Liver (tissue), 9 donors: ENCODE measurements around the gene TXNIP. TPM values are rescaled to one million over a fixed set of nuclear protein-coding genes. Genes with fewer than 3 reads are reported as not detected.

Experiments used
- DNase-seq: peaks from one replicate; pipeline ENCODE4 v3.0.0-alpha.2; 2017; ENCODE audit warnings: low spot score
- H3K27ac ChIP-seq, 2 donors: one replicate each; pipeline ENCODE4 v1.7.0; 2013; ENCODE audit warnings: inconsistent platforms in 2 of 2, low read length in 2 of 2, control low read depth in 1 of 2, low read depth in 1 of 2, mild to moderate bottlenecking in 1 of 2
- H3K27me3 ChIP-seq, 4 donors: one replicate each; pipeline versions ENCODE4 v1.6.1 to v1.7.0; 2013; ENCODE audit warnings: low read length in 3 of 4, inconsistent platforms in 1 of 4, mild to moderate bottlenecking in 1 of 4, moderate library complexity in 1 of 4; ENCODE audit not compliant: control insufficient read depth in 4 of 4, insufficient read depth in 4 of 4
- H3K36me3 ChIP-seq, 4 donors: one replicate each; pipeline versions ENCODE4 v1.6.1 to v1.7.0; 2013; ENCODE audit warnings: low read length in 3 of 4, mild to moderate bottlenecking in 3 of 4, low read depth in 1 of 4, moderate library complexity in 1 of 4; ENCODE audit not compliant: control insufficient read depth in 4 of 4, insufficient read depth in 3 of 4
- H3K4me1 ChIP-seq, 4 donors: one replicate each; pipeline versions ENCODE4 v1.6.1 to v1.7.0; 2013; ENCODE audit warnings: low read length in 3 of 4, mild to moderate bottlenecking in 3 of 4, moderate library complexity in 1 of 4; ENCODE audit not compliant: control insufficient read depth in 4 of 4, insufficient read depth in 4 of 4
- H3K4me3 ChIP-seq, 3 donors: one replicate each; pipeline versions ENCODE4 v1.6.1 to v1.7.0; 2013; ENCODE audit warnings: low read length in 3 of 3, control low read depth in 1 of 3, low read depth in 1 of 3, mild to moderate bottlenecking in 1 of 3
- H3K9ac ChIP-seq, 2 donors: one replicate each; pipeline ENCODE4 v1.7.0; 2013; ENCODE audit warnings: low read length in 2 of 2, mild to moderate bottlenecking in 2 of 2, moderate library complexity in 2 of 2, control low read depth in 1 of 2, low read depth in 1 of 2
- H3K9me3 ChIP-seq, 4 donors: one replicate each; pipeline versions ENCODE4 v1.6.1 to v1.7.0; 2013; ENCODE audit warnings: low read length in 3 of 4; ENCODE audit not compliant: control insufficient read depth in 4 of 4
- ATF3 ChIP-seq: IDR thresholded peaks from 2 replicates; pipeline ENCODE4 v1.6.1; 2016; ENCODE audit warnings: antibody characterized with exemption
- CTCF ChIP-seq: fragments of 150-350 bp; IDR thresholded peaks from 2 replicates; pipeline ENCODE4 v1.5.1; 2017; ENCODE audit warnings: improper control_type of control experiment, low read depth, low read length; ENCODE audit not compliant: missing input control
- FOXA1 ChIP-seq: IDR thresholded peaks from 2 replicates; pipeline ENCODE4 v1.6.1; 2016; ENCODE audit warnings: antibody characterized with exemption
- FOXA2 ChIP-seq: IDR thresholded peaks from 2 replicates; pipeline ENCODE4 v1.6.1; 2016; ENCODE audit warnings: antibody characterized with exemption
- HNF4A ChIP-seq, 2 donors: conservative IDR thresholded peaks; 2 replicates each; pipeline ENCODE4 v1.6.1; 2016; ENCODE audit warnings: antibody characterized with exemption in 2 of 2, mild to moderate bottlenecking in 2 of 2
- HNF4G ChIP-seq: IDR thresholded peaks from 2 replicates; pipeline ENCODE4 v1.6.1; 2016; ENCODE audit warnings: antibody characterized with exemption
- JUND ChIP-seq, 2 donors: IDR thresholded peaks; 2 replicates each; pipeline ENCODE4 v1.6.1; 2016; ENCODE audit warnings: antibody characterized with exemption in 2 of 2
- MAX ChIP-seq: IDR thresholded peaks from 2 replicates; pipeline ENCODE4 v1.6.1; 2016; ENCODE audit warnings: antibody characterized with exemption
- NR2F2 ChIP-seq: IDR thresholded peaks from 2 replicates; pipeline ENCODE4 v1.6.1; 2016; ENCODE audit warnings: antibody characterized with exemption
- REST ChIP-seq: IDR thresholded peaks from 2 replicates; pipeline ENCODE4 v1.6.1; 2016; ENCODE audit warnings: antibody characterized with exemption, mild to moderate bottlenecking
- RXRA ChIP-seq, 2 donors: IDR thresholded peaks; 2 replicates each; pipeline ENCODE4 v1.6.1; 2017 to 2018; ENCODE audit warnings: antibody characterized with exemption in 2 of 2, mild to moderate bottlenecking in 1 of 2
- TAF1 ChIP-seq: conservative IDR thresholded peaks from 2 replicates; pipeline ENCODE4 v1.6.1; 2016; ENCODE audit warnings: antibody characterized with exemption, mild to moderate bottlenecking
- ZBTB33 ChIP-seq: IDR thresholded peaks from 2 replicates; pipeline ENCODE4 v1.6.1; 2016; ENCODE audit warnings: antibody characterized with exemption
- WGBS: extraction: QIAGEN DNeasy Blood & Tissue Kit; methylation state at CpG from one replicate; pipeline ENCODE4 v1.1.7; 2013; 5-methylcytosine and 5-hydroxymethylcytosine counted together
- polyA plus RNA-seq, 2 donors: library from polyadenylated mRNA; stranded (reverse) in 1 of 2; unstranded in 1 of 2; fragments of 200-250 nt in 1 of 2; fragments of >200 nt in 1 of 2; fragmentation: Nextera tagmentation in 1 of 2; extraction: Ambion mirVana in 1 of 2; gene quantifications; one replicate each; pipeline versions ENCODE4 v1.2.1 to v1.2.3, GENCODE V29; 2013 to 2015
- total RNA-seq, 2 donors: library from RNA; depleted of rRNA; stranded (reverse); fragments of >200 nt; gene quantifications; one replicate each; pipeline ENCODE4 v1.2.3, GENCODE V29; 2014
- donor health status: healthy.
- donor health status: healthy.
- donor health status: healthy.
- donor health status: healthy.
- donor health status: healthy.

Gene TXNIP
- total and polyA plus RNA-seq, 4 donors, result 53.8 to 223 (median 92.0) TPM

- TF ChIP-seq CTCF, result no peak
These were observed 3.3 kb downstream of the TXNIP start (continued) for GRCh38 chr1:145992958-145993617.

GRCh38 chr1:145992502-145992936 lies 3.9 kb downstream of the TXNIP start:
- Histone ChIP-seq H3K9ac (peak overlapping the region in 1 of 2 donors; percentile 5), H3K36me3 (peaks cover 6 to 29% (median 20%) of the 10 kb centered on the region in 4 donors), H3K4me1 (peaks cover 9 to 44% (median 29%) of the 10 kb centered on the region in 4 donors), H3K27me3 (no peaks in the 10 kb centered on the region), H3K27ac (peak overlapping the region; percentile 39 to 79), H3K9me3 (no peaks in the 10 kb centered on the region), H3K4me3 (peak overlapping the region in 1 of 3 donors; percentile 63)
- TF ChIP-seq ATF3 (no peak), FOXA2 (no peak), FOXA1 (no peak), TAF1 (no peak), HNF4A (conservative IDR thresholded peaks at IDR 0.05) (no peak), RXRA (IDR thresholded peaks at IDR 0.05) (no peak), REST (no peak), HNF4G (no peak), NR2F2 (no peak)
- 63% methylated on average over 1 of the region's 1 CpG for WGBS
- no peak for DNase-seq

- Histone ChIP-seq H3K4me1 (peaks cover 7 to 39% (median 24%) of the 10 kb centered on the region in 4 donors), H3K27me3 (no peaks in the 10 kb centered on the region), H3K36me3 (peaks cover 6 to 29% (median 20%) of the 10 kb centered on the region in 4 donors), H3K9ac (peak overlapping the region in 1 of 2 donors; percentile 24), H3K4me3 (no peak overlapping the region), H3K27ac (peak overlapping the region in 1 of 2 donors; percentile 52), H3K9me3 (no peaks in the 10 kb centered on the region)
- DNase-seq, result no peak
- 78% methylated on average over 10 of the region's 10 CpGs for WGBS
- TF ChIP-seq RXRA (IDR thresholded peaks at IDR 0.05) (no peak), MAX (no peak), HNF4A (conservative IDR thresholded peaks at IDR 0.05) (no peak), CTCF (no peak), FOXA2 (no peak), JUND (IDR thresholded peaks at IDR 0.05) (no peak), ZBTB33 (no peak), HNF4G (no peak)
These were observed 4.5 kb downstream of the TXNIP start for GRCh38 chr1:145991735-145992412.
